ENCODE measurements around the gene HOXA9. TPM values are rescaled to one million over a fixed set of nuclear protein-coding genes. Genes with fewer than 3 reads are reported as not detected.

HOXA9 gene
- total RNA-seq, 1 experiment from 2014 or later = 6.9 TPM

DNA sequence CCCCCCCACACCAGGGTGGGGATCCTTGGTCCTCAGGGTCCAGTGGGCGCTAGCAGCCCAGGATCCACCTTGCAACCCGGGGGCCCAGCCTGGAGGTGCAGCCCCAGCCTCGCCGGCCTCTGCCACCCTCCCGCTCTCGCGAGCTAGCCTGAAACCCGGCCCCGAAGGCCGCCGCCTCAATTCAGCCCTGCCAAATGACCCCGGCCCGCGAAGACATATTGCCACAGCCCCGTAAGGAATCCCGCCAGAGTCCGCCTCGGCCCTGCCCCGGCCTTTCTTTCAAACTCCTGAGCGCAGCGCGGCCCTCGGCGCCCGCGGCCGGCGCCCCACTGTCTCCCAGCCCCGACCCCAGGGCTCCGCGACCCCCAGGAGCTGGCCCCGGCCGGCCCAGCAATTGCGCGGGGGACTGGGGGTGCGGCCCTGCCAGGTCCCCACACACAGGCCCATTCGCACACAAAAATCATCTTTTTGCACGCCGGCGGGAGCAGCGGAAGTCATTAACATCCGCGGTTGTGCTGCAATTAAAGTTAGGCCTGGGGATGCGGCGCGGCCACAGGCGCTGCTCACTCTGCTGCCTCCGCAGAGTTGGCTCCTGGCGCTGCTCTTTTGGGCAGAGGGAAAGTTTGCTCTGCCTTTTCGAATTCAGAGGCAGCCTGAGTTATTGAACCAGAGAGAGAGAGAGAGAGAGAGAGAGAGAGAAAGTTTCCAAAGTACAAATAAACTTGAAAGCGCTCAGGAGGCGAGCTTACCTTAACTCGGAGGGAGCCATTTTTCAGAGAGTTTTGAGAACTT lies 25.8 kb downstream of the HOXA9 start:
- ChIA-PET CTCF (interaction anchor here (0.6 to 6.7 kb wide), 9 partner anchors 10 to 476 kb away, joined by 3 to 190 read pairs (median 3); no protein-coding TSS in a partner anchor), POLR2A (interaction anchor here (0.6 to 7.2 kb wide), 20 partner anchors 8 to 935 kb away, joined by 3 to 459 read pairs (median 32); partner anchors contain the start of genes HOXA1, HOXA4, HOXA9 and SKAP2)
- H3K4me3 Mint-ChIP-seq (ENCODE audit: unreplicated experiment) = peak overlapping the region; percentile 100
- no peaks in the 10 kb centered on the region for H3K27me3 Mint-ChIP-seq (ENCODE audit: insufficient read depth, unreplicated experiment)
- BruUV-seq (replicated peaks) = no TSS peak
- TF ChIP-seq, protein P1, sequence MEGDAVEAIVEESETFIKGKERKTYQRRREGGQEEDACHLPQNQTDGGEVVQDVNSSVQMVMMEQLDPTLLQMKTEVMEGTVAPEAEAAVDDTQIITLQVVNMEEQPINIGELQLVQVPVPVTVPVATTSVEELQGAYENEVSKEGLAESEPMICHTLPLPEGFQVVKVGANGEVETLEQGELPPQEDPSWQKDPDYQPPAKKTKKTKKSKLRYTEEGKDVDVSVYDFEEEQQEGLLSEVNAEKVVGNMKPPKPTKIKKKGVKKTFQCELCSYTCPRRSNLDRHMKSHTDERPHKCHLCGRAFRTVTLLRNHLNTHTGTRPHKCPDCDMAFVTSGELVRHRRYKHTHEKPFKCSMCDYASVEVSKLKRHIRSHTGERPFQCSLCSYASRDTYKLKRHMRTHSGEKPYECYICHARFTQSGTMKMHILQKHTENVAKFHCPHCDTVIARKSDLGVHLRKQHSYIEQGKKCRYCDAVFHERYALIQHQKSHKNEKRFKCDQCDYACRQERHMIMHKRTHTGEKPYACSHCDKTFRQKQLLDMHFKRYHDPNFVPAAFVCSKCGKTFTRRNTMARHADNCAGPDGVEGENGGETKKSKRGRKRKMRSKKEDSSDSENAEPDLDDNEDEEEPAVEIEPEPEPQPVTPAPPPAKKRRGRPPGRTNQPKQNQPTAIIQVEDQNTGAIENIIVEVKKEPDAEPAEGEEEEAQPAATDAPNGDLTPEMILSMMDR (IDR thresholded peaks at IDR 0.05; ENCODE audit: unreplicated experiment) = no peak
- peaks cover 52% of the 10 kb centered on the region for H3K4me1 Mint-ChIP-seq (ENCODE audit: insufficient read depth, unreplicated experiment)
- peak; percentile 61 for DNase-seq (ENCODE audit: unreplicated experiment)
- H3K9me3 Mint-ChIP-seq (ENCODE audit: unreplicated experiment) = no peaks in the 10 kb centered on the region
- intact Hi-C loops (cut with micrococcal nuclease) = loop anchor here (5.0 kb wide), 3 partner anchors 472 to 937 kb away; partner anchors contain the start of genes CBX3 and HNRNPA2B1
- H3K36me3 Mint-ChIP-seq (ENCODE audit: insufficient read depth, unreplicated experiment) = peaks cover 27% of the 10 kb centered on the region
- H3K27ac Mint-ChIP-seq (ENCODE audit: low read depth, unreplicated experiment) = peak overlapping the region; percentile 99

DNA sequence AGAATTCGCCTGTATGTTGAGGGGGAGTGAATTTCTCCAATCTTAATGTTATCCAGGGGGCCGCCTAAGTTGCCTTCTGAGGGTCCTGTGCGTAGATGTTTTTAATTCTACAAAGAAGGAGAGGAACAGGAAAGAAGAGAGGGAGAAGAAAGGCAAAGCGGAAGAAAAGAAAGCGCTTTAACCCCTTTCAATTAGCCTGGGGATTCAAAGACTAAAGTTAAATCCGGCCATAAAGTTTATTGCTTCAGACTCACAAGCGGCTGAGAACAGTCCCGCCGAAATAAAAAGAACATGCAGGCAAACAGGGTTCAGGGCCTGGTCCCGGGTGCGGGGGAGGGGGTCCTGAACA lies 26.4 kb downstream of the HOXA9 start:
- intact Hi-C loops (cut with micrococcal nuclease) = no loop called here
- H3K27me3 Mint-ChIP-seq (ENCODE audit: insufficient read depth, unreplicated experiment) = no peaks in the 10 kb centered on the region

DNA sequence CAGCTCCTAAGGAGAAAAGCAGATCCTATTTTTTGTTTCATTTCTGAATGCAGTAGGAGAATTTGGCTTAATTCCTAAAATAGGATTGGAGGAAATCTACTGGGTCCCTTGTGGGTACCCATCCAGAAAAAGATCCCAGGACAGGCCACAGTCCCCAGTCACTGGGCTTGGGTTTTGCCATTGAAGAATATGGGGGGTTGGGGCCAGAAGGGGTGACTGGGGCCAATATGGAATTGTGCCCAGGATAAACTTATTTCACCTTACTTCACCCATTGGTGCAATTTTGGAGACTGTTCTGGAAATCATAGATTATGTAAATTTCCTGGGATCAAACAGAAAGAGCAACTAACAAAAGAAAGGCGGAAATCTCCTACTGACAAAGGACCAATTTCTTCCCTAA lies 26.9 kb downstream of the HOXA9 start:
- peaks cover 63% of the 10 kb centered on the region for H3K4me1 Mint-ChIP-seq (ENCODE audit: insufficient read depth, unreplicated experiment)
- intact Hi-C loops (cut with micrococcal nuclease) = no loop called here
- H3K9me3 Mint-ChIP-seq (ENCODE audit: unreplicated experiment) = no peaks in the 10 kb centered on the region
- POLR2A ChIA-PET = interaction anchor here (0.7 to 1.3 kb wide), 3 partner anchors 10 to 478 kb away, joined by 3 read pairs; no protein-coding TSS in a partner anchor
- peaks cover 24% of the 10 kb centered on the region for H3K36me3 Mint-ChIP-seq (ENCODE audit: insufficient read depth, unreplicated experiment)
- peak overlapping the region; percentile 99 for H3K27ac Mint-ChIP-seq (ENCODE audit: low read depth, unreplicated experiment)
- CTCF ChIA-PET = no interaction called here
- DNase-seq (ENCODE audit: unreplicated experiment) = no peak
- no TSS peak for BruUV-seq (replicated peaks)
- no peaks in the 10 kb centered on the region for H3K27me3 Mint-ChIP-seq (ENCODE audit: insufficient read depth, unreplicated experiment)
- TF ChIP-seq, protein P1 (IDR thresholded peaks at IDR 0.05; ENCODE audit: unreplicated experiment) = no peak
- peak overlapping the region; percentile 100 for H3K4me3 Mint-ChIP-seq (ENCODE audit: unreplicated experiment)

More for the DNA sequence above, 26.4 kb downstream of the HOXA9 start:
- ChIA-PET CTCF (interaction anchor here (0.6 to 6.7 kb wide), 3 partner anchors 11 to 282 kb away, joined by 3 to 190 read pairs (median 3); no protein-coding TSS in a partner anchor), POLR2A (interaction anchor here (1.2 to 7.2 kb wide), 10 partner anchors 8 to 292 kb away, joined by 3 to 459 read pairs (median 54); partner anchors contain the start of genes HOXA1, HOXA4, HOXA9 and SKAP2)
- BruUV-seq (replicated peaks) = no TSS peak
- peak; percentile 53 for DNase-seq (ENCODE audit: unreplicated experiment)
- H3K36me3 Mint-ChIP-seq (ENCODE audit: insufficient read depth, unreplicated experiment) = peaks cover 24% of the 10 kb centered on the region
- peaks cover 58% of the 10 kb centered on the region for H3K4me1 Mint-ChIP-seq (ENCODE audit: insufficient read depth, unreplicated experiment)
- TF ChIP-seq, protein P1 (IDR thresholded peaks at IDR 0.05; ENCODE audit: unreplicated experiment) = no peak
- peak overlapping the region; percentile 99 for H3K27ac Mint-ChIP-seq (ENCODE audit: low read depth, unreplicated experiment)
- no peaks in the 10 kb centered on the region for H3K9me3 Mint-ChIP-seq (ENCODE audit: unreplicated experiment)
- H3K4me3 Mint-ChIP-seq (ENCODE audit: unreplicated experiment) = peak overlapping the region; percentile 100

DNA sequence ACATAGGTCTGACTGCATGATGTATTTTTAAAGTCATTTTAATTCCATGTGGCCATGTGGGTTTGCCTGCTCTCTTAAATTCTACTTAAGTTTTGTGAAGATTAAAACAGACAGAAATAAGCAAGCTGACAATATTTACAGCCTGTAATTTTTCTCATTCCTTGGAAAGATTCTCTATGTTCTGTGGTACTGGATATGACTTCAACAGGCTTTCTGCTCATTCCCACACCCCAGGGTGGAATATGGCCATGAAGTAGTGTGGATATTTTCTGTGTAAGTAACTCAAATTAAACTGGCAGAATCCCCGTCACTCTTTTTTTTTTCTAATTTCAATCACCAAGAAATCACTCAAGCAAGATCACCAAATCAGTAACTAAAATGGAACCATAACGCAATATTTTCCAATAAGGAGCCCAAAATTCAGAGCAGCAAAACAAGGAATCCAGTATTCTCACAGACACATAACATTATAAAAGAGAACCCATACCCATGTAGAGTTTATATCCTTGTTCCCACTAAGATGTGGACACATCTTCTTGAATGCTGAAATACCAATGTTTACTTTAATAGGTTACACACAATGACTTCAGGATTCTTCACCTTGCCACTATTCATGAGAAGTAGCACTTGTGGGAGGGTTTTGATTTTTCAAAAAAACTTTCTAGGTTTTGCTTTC lies 27.6 kb downstream of the HOXA9 start:
- Mint-ChIP-seq H3K36me3 (ENCODE audit: insufficient read depth, unreplicated experiment) (peaks cover 23% of the 10 kb centered on the region), H3K4me3 (ENCODE audit: unreplicated experiment) (peak overlapping the region; percentile 100), H3K4me1 (ENCODE audit: insufficient read depth, unreplicated experiment) (peaks cover 63% of the 10 kb centered on the region), H3K27me3 (ENCODE audit: insufficient read depth, unreplicated experiment) (no peaks in the 10 kb centered on the region), H3K27ac (ENCODE audit: low read depth, unreplicated experiment) (peak overlapping the region; percentile 99), H3K9me3 (ENCODE audit: unreplicated experiment) (no peaks in the 10 kb centered on the region)
- intact Hi-C loops (cut with micrococcal nuclease) = no loop called here
- DNase-seq (ENCODE audit: unreplicated experiment) = peak; percentile 56
- POLR2A ChIA-PET = interaction anchor here (0.7 to 1.3 kb wide), 5 partner anchors 10 to 938 kb away, joined by 3 read pairs; no protein-coding TSS in a partner anchor
- no TSS peak for BruUV-seq (replicated peaks)
- CTCF ChIA-PET = no interaction called here
- TF ChIP-seq, protein P1 (IDR thresholded peaks at IDR 0.05; ENCODE audit: unreplicated experiment) = no peak
